Keratinocyte (primary cell): ENCODE results near the gene GJC1. TPM values are rescaled to one million over a fixed set of nuclear protein-coding genes. Genes with fewer than 3 reads are reported as not detected.

Experiments used
- DNase-seq: peaks from one replicate; pipeline ENCODE4 v3.0.0-alpha.2; 2011; ENCODE audit warnings: low read depth, missing footprints, low spot score
- FAIRE-seq: peaks from 2 replicates; lab custom pipeline; 2011; peaks lifted over from hg19 to GRCh38; lab: Jason Lieb, UNC
- H2AFZ ChIP-seq: 2 replicates; pipeline ENCODE4 v1.6.0; 2012; ENCODE audit warnings: low read length, control low read depth, inconsistent platforms; ENCODE audit not compliant: control insufficient read depth
- H3K27ac ChIP-seq: 2 replicates; pipeline ENCODE4 v1.5.1; 2011; ENCODE audit warnings: low read length; ENCODE audit not compliant: control insufficient read depth, insufficient read depth
- H3K27me3 ChIP-seq: 3 replicates; pipeline ENCODE4 v1.6.0; 2011; ENCODE audit warnings: low read length; ENCODE audit not compliant: control insufficient read depth, insufficient read depth; ENCODE audit errors: extremely low read depth
- H3K36me3 ChIP-seq, 2 experiments: 2 replicates in 1 of 2; 3 replicates in 1 of 2; pipeline ENCODE4 v1.5.1; 2011; ENCODE audit warnings: low read length in 2 of 2, mild to moderate bottlenecking in 1 of 2; ENCODE audit not compliant: control insufficient read depth in 2 of 2, insufficient read depth in 2 of 2; ENCODE audit errors: extremely low read depth in 1 of 2
- H3K4me1 ChIP-seq: 3 replicates; pipeline ENCODE4 v1.5.1; 2011; ENCODE audit warnings: low read length; ENCODE audit not compliant: control insufficient read depth, insufficient read depth; ENCODE audit errors: extremely low read depth
- H3K4me2 ChIP-seq: 3 replicates; pipeline ENCODE4 v1.6.0; 2011; ENCODE audit warnings: low read depth, low read length; ENCODE audit not compliant: control insufficient read depth, insufficient read depth; ENCODE audit errors: extremely low read depth
- H3K4me3 ChIP-seq, 3 experiments: fragments of 200-600 bp in 1 of 3; sonication (generic) in 1 of 3; 2 replicates in 2 of 3; 3 replicates in 1 of 3; pipeline ENCODE4 v1.5.1; 2011 to 2016; ENCODE audit warnings: low read length in 3 of 3, mild to moderate bottlenecking in 3 of 3, control low read depth in 2 of 3, inconsistent platforms in 1 of 3, low read depth in 1 of 3, mixed read lengths in 1 of 3, mixed run types in 1 of 3, moderate library complexity in 1 of 3; ENCODE audit not compliant: control insufficient read depth in 2 of 3, insufficient read depth in 2 of 3; ENCODE audit errors: extremely low read depth in 1 of 3
- H3K79me2 ChIP-seq: 2 replicates; pipeline ENCODE4 v1.6.0; 2012; ENCODE audit warnings: low read length; ENCODE audit not compliant: control insufficient read depth, insufficient read depth
- H3K9ac ChIP-seq: 3 replicates; pipeline ENCODE4 v1.6.0; 2011; ENCODE audit warnings: low read length; ENCODE audit not compliant: control insufficient read depth, insufficient read depth; ENCODE audit errors: extremely low read depth
- H3K9me1 ChIP-seq: 3 replicates; pipeline ENCODE4 v1.6.0; 2011; ENCODE audit warnings: low read length; ENCODE audit not compliant: control insufficient read depth, insufficient read depth; ENCODE audit errors: extremely low read depth
- H3K9me3 ChIP-seq: 2 replicates; pipeline ENCODE4 v1.5.1; 2012; ENCODE audit warnings: low read depth, low read length; ENCODE audit not compliant: control insufficient read depth
- H4K20me1 ChIP-seq: 3 replicates; pipeline ENCODE4 v1.6.0; 2011; ENCODE audit warnings: low read length; ENCODE audit not compliant: control insufficient read depth, insufficient read depth; ENCODE audit errors: extremely low read depth
- EZH2 ChIP-seq: IDR thresholded peaks from one replicate; pipeline ENCODE4 v1.6.1; 2012; ENCODE audit warnings: inconsistent platforms, mild to moderate bottlenecking, low read length, moderate library complexity
- dilution Hi-C: fragments of 300-500 bp; cut with MboI; formaldehyde crosslinking; loops from one replicate; pipeline ENCODE4 v1.7.0; 2020; ENCODE audit warnings: low sequenced_read_pairs; ENCODE audit not compliant: extremely low pct_ligation_motif_present
- polyA plus RNA-seq, 5 experiments: library from polyadenylated mRNA; depleted of rRNA in 3 of 5; stranded (reverse) in 3 of 5; stranded (forward) in 1 of 5; unstranded in 1 of 5; fragments of >200 nt; gene quantifications; 1 replicate in 1 of 5; 2 replicates in 3 of 5; 3 replicates in 1 of 5; pipeline versions ENCODE4 v1.2.1 to v1.2.3, GENCODE V29; 2011 to 2012; ENCODE audit warnings: missing spikeins in 2 of 5, low read depth in 1 of 5, low replicate concordance in 1 of 5
- TF ChIP-seq, protein P1 (sequence below), 3 experiments: IDR thresholded peaks in 1 of 3; conservative IDR thresholded peaks in 1 of 3; optimal IDR thresholded peaks in 1 of 3; 2 replicates in 2 of 3; 3 replicates in 1 of 3; pipeline versions ENCODE3 to v1.5.1; 2011; ENCODE audit warnings: low read length in 3 of 3, mild to moderate bottlenecking in 3 of 3, moderate library complexity in 2 of 3, control low read depth in 1 of 3, inconsistent platforms in 1 of 3; ENCODE audit not compliant: insufficient read depth in 2 of 3; ENCODE audit errors: extremely low read depth in 1 of 3

The GJC1 gene
- polyA plus RNA-seq, 1 donor (not counting 4 experiments of a cell fraction or from before 2014, with no cell fraction given): 11.1 TPM

DNA sequence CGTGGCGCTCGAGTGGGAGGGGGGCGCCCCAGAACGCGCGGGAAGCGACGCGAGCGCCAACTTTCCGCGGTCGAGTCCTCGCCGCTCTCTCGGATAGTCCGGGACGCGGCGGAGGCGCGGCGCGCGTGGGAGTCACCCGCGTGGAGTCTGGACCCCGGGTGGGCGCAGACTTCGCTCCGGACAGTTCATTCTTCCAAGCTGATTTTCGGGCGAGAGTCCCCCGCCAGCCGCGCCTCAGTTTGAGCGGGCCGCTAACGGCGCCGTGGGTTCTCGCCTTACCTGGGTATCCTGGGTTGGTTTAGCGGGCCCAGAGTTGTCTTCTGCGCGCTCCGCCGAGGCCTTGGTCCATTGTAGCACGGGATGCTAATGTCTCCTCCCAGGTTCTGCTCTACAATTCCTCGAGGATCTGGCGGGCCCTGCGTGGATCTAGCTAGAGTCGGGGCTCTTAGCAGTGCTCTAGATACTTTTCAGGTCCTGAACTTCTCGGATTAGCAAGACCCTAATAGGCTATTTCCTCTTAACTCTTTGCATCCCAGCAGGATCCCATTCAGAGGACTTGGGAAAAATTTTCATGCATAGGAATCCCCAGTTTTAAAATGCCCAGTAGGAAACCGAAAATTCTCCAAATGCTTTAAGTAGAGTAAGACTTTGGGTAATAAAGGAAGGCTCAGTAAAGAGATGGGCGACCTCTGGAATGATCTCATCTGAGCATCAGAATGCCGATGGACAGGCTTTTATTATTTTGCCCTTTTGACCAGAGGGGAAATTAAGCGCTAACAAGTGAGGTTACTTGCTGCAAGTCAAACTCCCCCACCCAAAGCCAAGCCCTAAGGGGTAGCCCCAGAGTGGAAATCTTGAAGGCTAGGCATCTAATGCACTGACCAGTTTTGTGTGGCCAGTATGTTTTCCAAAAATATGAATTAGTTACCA is 537 bp upstream of the GJC1 start:
- Histone ChIP-seq H3K27me3 (no peaks in the 10 kb centered on the region), H3K79me2 (peaks cover 41% of the 10 kb centered on the region)

DNA sequence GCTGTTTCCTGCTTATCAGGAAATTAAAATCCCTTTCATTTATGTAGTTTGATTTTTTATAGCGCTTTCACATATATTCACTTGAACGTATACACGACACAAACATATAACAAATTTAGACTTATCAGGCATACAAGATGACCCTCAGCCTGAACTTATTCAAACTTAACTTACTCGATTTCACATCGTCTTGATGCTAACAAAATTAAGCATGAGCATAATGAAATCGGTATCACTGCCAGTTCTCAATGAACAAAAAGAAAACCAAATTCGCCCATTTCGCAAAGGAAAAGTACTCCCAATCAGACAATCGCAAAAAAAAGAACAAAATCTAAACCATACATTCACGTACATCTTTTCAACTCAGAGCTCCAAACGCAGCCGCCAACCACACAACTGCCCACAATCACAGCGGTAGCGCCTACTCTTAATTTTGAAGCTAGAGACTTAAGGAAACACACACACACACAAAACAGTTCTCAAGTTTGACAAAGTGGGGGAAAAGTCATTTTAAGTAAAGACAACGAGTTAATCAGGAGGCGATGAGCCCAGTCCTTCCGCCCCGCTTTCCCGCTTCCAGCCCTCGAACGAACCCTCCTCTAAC is 1.1 kb downstream of the GJC1 start:
- Histone ChIP-seq H4K20me1 (no peaks in the 10 kb centered on the region), H3K27me3 (no peaks in the 10 kb centered on the region), H3K4me1 (peaks cover 17% of the 10 kb centered on the region), H3K9ac (peak overlapping the region; percentile 85), H3K36me3 (peaks cover 0 to 2% of the 10 kb centered on the region in 2 experiments), H2AFZ (peak overlapping the region; percentile 82), H3K27ac (peak overlapping the region; percentile 70), H3K79me2 (peaks cover 55% of the 10 kb centered on the region), H3K4me3 (peak overlapping the region; percentile 79 to 95 (median 91)), H3K9me3 (no peaks in the 10 kb centered on the region), H3K9me1 (no peaks in the 10 kb centered on the region), H3K4me2 (peak overlapping the region; percentile 98)
- TF ChIP-seq, protein P1, sequence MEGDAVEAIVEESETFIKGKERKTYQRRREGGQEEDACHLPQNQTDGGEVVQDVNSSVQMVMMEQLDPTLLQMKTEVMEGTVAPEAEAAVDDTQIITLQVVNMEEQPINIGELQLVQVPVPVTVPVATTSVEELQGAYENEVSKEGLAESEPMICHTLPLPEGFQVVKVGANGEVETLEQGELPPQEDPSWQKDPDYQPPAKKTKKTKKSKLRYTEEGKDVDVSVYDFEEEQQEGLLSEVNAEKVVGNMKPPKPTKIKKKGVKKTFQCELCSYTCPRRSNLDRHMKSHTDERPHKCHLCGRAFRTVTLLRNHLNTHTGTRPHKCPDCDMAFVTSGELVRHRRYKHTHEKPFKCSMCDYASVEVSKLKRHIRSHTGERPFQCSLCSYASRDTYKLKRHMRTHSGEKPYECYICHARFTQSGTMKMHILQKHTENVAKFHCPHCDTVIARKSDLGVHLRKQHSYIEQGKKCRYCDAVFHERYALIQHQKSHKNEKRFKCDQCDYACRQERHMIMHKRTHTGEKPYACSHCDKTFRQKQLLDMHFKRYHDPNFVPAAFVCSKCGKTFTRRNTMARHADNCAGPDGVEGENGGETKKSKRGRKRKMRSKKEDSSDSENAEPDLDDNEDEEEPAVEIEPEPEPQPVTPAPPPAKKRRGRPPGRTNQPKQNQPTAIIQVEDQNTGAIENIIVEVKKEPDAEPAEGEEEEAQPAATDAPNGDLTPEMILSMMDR (optimal IDR thresholded peaks at IDR 0.05 in 1 of 3, IDR thresholded peaks at IDR 0.05 in 1 of 3, conservative IDR thresholded peaks at IDR 0.05 in 1 of 3; ENCODE audit: extremely low read depth in 1 of 3, insufficient read depth in 2 of 3, low read length in 3 of 3): no peak
- no peak for TF ChIP-seq EZH2
- DNase-seq (no peak), FAIRE-seq (peak; percentile 69)
- dilution Hi-C loops: no loop called here

More for the DNA sequence above, 537 bp upstream of the GJC1 start:
- H3K9ac ChIP-seq: peak overlapping the region; percentile 85
- no peaks in the 10 kb centered on the region for H4K20me1 ChIP-seq
- TF ChIP-seq EZH2: no peak
- TF ChIP-seq, protein P1 (optimal IDR thresholded peaks at IDR 0.05 in 1 of 3, IDR thresholded peaks at IDR 0.05 in 1 of 3, conservative IDR thresholded peaks at IDR 0.05 in 1 of 3; ENCODE audit: extremely low read depth in 1 of 3, insufficient read depth in 2 of 3, low read length in 3 of 3): no peak
- FAIRE-seq: no peak
- dilution Hi-C loops: no loop called here
- H3K4me2 ChIP-seq: peak overlapping the region; percentile 98
- H3K27ac ChIP-seq: peak overlapping the region; percentile 8
- H3K4me3 ChIP-seq: peak overlapping the region; percentile 79 to 95 (median 91)
- no peaks in the 10 kb centered on the region for H3K9me1 ChIP-seq
- DNase-seq: no peak
- H3K36me3 ChIP-seq: no peaks in the 10 kb centered on the region
- peak overlapping the region; percentile 73 for H2AFZ ChIP-seq
- no peaks in the 10 kb centered on the region for H3K9me3 ChIP-seq
- peaks cover 17% of the 10 kb centered on the region for H3K4me1 ChIP-seq
